Astrocyte of the spinal cord (primary cell): Measurements from ENCODE around the gene KCNQ5.
"Not testable (repeated sequence)": the region's sequence is repeated elsewhere in the genome, so short reads cannot be mapped to it uniquely, and the experiment has no call there.

Source experiments
- DNase-seq: peaks from one replicate; pipeline ENCODE4 v3.0.0; 2011; ENCODE audit warnings: low read depth, low spot score
- H3K4me3 ChIP-seq: 2 replicates; pipeline ENCODE4 v1.5.1; 2011; ENCODE audit warnings: low read depth, mild to moderate bottlenecking, low read length, moderate library complexity
- CTCF ChIP-seq: IDR thresholded peaks from 2 replicates; pipeline ENCODE4 v1.5.1; 2012; ENCODE audit warnings: low read depth, mild to moderate bottlenecking, low read length, inconsistent platforms
- in situ Hi-C: cut with HindIII; loops from 2 replicates; pipeline ENCODE4 v1.10.0; 2017; ENCODE audit warnings: low sequenced_read_pairs

Gene KCNQ5

GRCh38 chr6:72892901-72893300 lies 271.0 kb downstream of the KCNQ5 start:
- H3K4me3 ChIP-seq: no peak overlapping the region
- no peak for DNase-seq
- in situ Hi-C loops: no loop called here
- TF ChIP-seq CTCF: no peak

GRCh38 chr6:72894091-72894490 lies 272.2 kb downstream of the KCNQ5 start:
- in situ Hi-C loops: no loop called here

GRCh38 chr6:72898313-72898712 lies 276.4 kb downstream of the KCNQ5 start:
- in situ Hi-C loops, H3K4me3 ChIP-seq, DNase-seq: not testable (repeated sequence)

More at GRCh38 chr6:72894091-72894490, 272.2 kb downstream of the KCNQ5 start:
- no peak for TF ChIP-seq CTCF
- no peak for DNase-seq
- H3K4me3 ChIP-seq: no peak overlapping the region

GRCh38 chr6:72905705-72906478 lies 284.0 kb downstream of the KCNQ5 start:
- no peak for TF ChIP-seq CTCF
- no peak for DNase-seq
- in situ Hi-C loops: no loop called here

GRCh38 chr6:72911463-72912155 lies 289.7 kb downstream of the KCNQ5 start:
- in situ Hi-C loops: no loop called here
- peak; percentile 76 for DNase-seq
- TF ChIP-seq CTCF: no peak
- H3K4me3 ChIP-seq: no peak overlapping the region

More at GRCh38 chr6:72905705-72906478, 284.0 kb downstream of the KCNQ5 start:
- H3K4me3 ChIP-seq: no peak overlapping the region

GRCh38 chr6:72913797-72914196 lies 291.9 kb downstream of the KCNQ5 start:
- no peak for DNase-seq
- in situ Hi-C loops: no loop called here
- H3K4me3 ChIP-seq: no peak overlapping the region
- no peak for TF ChIP-seq CTCF

- H3K4me3 ChIP-seq: no peak overlapping the region
Measured at GRCh38 chr6:72916298-72916697, 294.4 kb downstream of the KCNQ5 start.

More at GRCh38 chr6:72916298-72916697, 294.4 kb downstream of the KCNQ5 start:
- no peak for TF ChIP-seq CTCF
- in situ Hi-C loops: no loop called here
- DNase-seq: no peak
